ENCODE measurements around the gene RAF1. TPM values are rescaled to one million over a fixed set of nuclear protein-coding genes. Genes with fewer than 3 reads are reported as not detected.
"Not testable (repeated sequence)": the region's sequence is repeated elsewhere in the genome, so short reads cannot be mapped to it uniquely, and the experiment has no call there.

The RAF1 gene
- total RNA-seq, 4 donors from 2014 or later: 121 to 133 (median 126) TPM

DNA sequence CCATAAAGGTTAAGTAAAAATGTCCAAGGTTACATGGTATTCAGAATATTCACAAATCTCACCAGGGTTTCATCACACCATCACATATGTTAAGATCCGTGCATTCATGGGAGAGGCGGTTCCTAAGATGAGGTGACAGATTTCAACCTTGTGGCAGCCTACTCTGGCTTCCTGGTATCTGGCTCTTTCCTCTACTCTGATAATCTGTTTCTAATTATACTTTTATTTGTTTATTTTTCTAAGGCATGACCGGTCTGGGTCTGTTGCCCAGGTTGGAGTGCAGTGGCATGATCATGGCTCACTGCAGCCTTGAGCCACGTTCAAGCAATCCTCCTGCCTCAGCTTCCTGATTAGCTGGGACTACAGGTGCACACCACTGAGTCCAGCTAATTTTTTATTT is 34.4 kb downstream of the RAF1 start:
- Histone ChIP-seq H3K36me3 (no peaks in the 10 kb centered on the region), H3K27ac (no peak overlapping the region), H3K4me3 (no peak overlapping the region), H3K4me1 (peaks cover 0 to 40% (median 2%) of the 10 kb centered on the region in 4 donors), H3K27me3 (no peaks in the 10 kb centered on the region), H3K9me3 (no peaks in the 10 kb centered on the region)
- no peak for DNase-seq
- TF ChIP-seq, protein P1, sequence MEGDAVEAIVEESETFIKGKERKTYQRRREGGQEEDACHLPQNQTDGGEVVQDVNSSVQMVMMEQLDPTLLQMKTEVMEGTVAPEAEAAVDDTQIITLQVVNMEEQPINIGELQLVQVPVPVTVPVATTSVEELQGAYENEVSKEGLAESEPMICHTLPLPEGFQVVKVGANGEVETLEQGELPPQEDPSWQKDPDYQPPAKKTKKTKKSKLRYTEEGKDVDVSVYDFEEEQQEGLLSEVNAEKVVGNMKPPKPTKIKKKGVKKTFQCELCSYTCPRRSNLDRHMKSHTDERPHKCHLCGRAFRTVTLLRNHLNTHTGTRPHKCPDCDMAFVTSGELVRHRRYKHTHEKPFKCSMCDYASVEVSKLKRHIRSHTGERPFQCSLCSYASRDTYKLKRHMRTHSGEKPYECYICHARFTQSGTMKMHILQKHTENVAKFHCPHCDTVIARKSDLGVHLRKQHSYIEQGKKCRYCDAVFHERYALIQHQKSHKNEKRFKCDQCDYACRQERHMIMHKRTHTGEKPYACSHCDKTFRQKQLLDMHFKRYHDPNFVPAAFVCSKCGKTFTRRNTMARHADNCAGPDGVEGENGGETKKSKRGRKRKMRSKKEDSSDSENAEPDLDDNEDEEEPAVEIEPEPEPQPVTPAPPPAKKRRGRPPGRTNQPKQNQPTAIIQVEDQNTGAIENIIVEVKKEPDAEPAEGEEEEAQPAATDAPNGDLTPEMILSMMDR (IDR thresholded peaks at IDR 0.05): no peak
- TF ChIP-seq POLR2A (IDR thresholded peaks at IDR 0.05): no peak

DNA sequence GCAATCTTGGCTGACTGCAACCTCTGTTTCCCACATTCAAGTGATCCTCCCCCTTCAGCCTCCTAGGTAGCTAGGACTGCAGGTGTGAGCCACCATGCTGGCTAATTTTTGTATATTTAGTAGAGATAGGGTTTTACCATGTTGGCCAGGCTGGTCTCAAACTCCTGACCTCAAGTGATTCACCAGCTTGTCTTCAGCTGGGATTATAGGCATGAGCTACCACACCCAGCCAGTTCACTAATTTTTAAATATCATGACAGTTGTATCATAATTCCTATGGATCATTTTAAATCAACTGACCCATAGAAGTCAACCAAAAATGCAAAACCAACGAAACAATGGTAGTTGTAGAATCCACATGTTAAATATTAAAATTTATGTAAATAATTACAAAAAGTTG is 35.1 kb downstream of the RAF1 start:
- peaks cover 0 to 40% (median 2%) of the 10 kb centered on the region in 4 donors for H3K4me1 ChIP-seq
- H3K9me3 ChIP-seq: no peaks in the 10 kb centered on the region
- no peak for DNase-seq
- no peak overlapping the region for H3K27ac ChIP-seq
- no peaks in the 10 kb centered on the region for H3K36me3 ChIP-seq
- TF ChIP-seq, protein P1 (IDR thresholded peaks at IDR 0.05): no peak
- TF ChIP-seq POLR2A (IDR thresholded peaks at IDR 0.05): no peak
- H3K27me3 ChIP-seq: no peaks in the 10 kb centered on the region
- H3K4me3 ChIP-seq: no peak overlapping the region

DNA sequence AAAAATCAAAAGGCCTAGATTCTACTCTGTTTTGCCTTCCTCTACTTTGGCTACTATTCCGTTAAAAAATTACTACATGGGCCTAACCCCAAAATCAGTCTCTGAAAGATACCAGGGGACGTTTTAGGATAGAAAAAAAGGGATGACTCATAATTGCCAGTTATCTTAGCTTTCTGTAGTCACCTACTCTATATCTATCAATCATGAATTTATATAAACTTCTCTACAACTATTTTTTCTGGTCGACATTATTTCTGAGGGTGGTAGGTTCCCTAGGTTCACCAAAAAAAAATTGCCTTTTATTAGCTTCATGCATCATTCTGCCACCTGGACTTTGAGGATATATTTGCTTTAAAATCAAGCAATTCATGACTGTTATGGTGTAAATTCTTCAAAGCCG is 36.5 kb downstream of the RAF1 start:
- DNase-seq: no peak
- Histone ChIP-seq H3K4me1 (peaks cover 0 to 40% (median 2%) of the 10 kb centered on the region in 4 donors), H3K4me3 (no peak overlapping the region), H3K9me3 (no peaks in the 10 kb centered on the region), H3K27me3 (no peaks in the 10 kb centered on the region), H3K36me3 (no peaks in the 10 kb centered on the region), H3K27ac (no peak overlapping the region)
- TF ChIP-seq, protein P1 (IDR thresholded peaks at IDR 0.05): no peak

DNA sequence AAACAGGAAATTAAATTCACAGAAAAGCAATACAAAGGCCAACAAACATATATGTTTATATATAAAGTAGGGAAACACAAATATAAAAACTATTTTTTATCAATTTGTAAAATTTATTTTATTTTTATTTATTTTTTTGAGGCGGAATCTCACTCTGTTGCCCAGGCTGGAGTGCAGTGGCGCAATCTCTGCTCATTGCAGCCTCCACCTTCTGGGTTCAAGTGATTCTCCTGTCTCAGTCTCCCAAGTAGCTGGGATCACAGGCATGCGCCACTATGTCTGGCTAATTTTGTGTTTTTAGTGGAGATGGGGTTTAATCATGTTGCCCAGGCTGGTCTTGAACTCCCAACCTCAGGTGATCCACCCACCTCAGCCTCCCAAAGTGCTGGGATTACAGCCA is 39.0 kb downstream of the RAF1 start:
- Histone ChIP-seq H3K27ac (peak overlapping the region in 2 of 4 donors; percentile 5 to 57), H3K4me1 (peaks cover 0 to 49% (median 2%) of the 10 kb centered on the region in 4 donors)
- H3K9me3 ChIP-seq, DNase-seq, H3K36me3 ChIP-seq, H3K4me3 ChIP-seq, H3K27me3 ChIP-seq: not testable (repeated sequence)

DNA sequence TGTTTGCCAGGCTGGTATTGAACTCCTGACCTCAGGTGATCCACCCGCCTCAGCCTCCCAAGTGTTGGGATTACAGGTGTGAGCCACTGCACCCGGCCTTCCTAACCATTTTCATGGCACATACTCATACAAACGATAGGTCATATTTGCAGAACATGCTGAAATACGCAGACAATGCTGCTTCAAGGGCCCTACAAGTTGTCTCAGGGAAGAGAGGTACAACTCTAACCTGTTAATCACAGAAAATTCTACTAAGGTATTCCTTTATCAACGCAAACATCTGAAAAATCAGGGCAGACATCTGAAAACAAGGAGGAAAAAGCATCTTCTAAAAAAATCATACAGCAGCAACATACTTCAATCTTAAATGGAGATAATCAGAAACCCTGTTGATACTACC is 39.9 kb downstream of the RAF1 start:
- Histone ChIP-seq H3K9me3 (no peaks in the 10 kb centered on the region), H3K27me3 (no peaks in the 10 kb centered on the region), H3K4me1 (peaks cover 0 to 41% (median 2%) of the 10 kb centered on the region in 4 donors), H3K27ac (no peak overlapping the region), H3K36me3 (no peaks in the 10 kb centered on the region), H3K4me3 (no peak overlapping the region)
- no peak for DNase-seq
- TF ChIP-seq POLR2A (IDR thresholded peaks at IDR 0.05): no peak
- TF ChIP-seq, protein P1 (IDR thresholded peaks at IDR 0.05): no peak

DNA sequence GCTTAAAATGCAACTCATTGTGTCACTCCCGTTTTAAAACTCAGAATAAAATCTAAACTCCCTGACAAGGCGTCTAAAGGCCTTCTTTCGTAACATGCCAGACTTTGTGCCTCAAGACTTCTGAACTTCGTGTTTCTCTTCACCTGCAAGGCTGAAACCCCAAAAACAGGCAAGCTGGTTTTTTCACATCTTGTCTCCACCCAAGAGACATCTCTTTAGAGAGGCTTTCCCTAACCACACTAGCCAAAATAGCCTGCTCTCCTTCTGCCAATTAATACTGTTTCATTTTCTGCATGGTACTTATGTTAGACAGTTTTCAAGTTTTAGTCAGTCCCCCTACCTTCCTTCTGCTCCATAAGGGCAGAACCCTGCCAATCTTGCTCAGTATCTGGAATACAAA is 41.6 kb downstream of the RAF1 start:
- Histone ChIP-seq H3K27me3 (no peaks in the 10 kb centered on the region), H3K36me3 (peaks cover 0 to 12% (median 0%) of the 10 kb centered on the region in 3 donors), H3K27ac (no peak overlapping the region), H3K9me3 (no peaks in the 10 kb centered on the region), H3K4me3 (no peak overlapping the region), H3K4me1 (peaks cover 0 to 39% (median 2%) of the 10 kb centered on the region in 4 donors)
- TF ChIP-seq POLR2A (IDR thresholded peaks at IDR 0.05): no peak
- TF ChIP-seq, protein P1 (IDR thresholded peaks at IDR 0.05): no peak
- DNase-seq: no peak
